Gastrocnemius medialis (tissue), 4 donors: Measurements from ENCODE around the gene ATP9A.

Experiments
- POLR2A ChIP-seq, 2 donors: fragments of 450-650 bp; IDR thresholded peaks; one replicate each; pipeline ENCODE4 v1.6.1; 2017; ENCODE audit warnings: antibody characterized with exemption in 2 of 2, mild to moderate bottlenecking in 2 of 2, moderate library complexity in 2 of 2
- TF ChIP-seq, protein P1 (sequence below), 5 experiments: fragments of 450-650 bp in 3 of 5; fragments of 200-600 bp in 2 of 5; sonication (generic) in 2 of 5; IDR thresholded peaks in 4 of 5; conservative IDR thresholded peaks in 1 of 5; 1 replicate in 4 of 5; 2 replicates in 1 of 5; pipeline ENCODE4 v1.5.1; 2016 to 2019; ENCODE audit warnings: antibody characterized with exemption in 5 of 5, mild to moderate bottlenecking in 3 of 5, moderate library complexity in 3 of 5

GRCh38 chr20:51731731-51732095 lies 36.5 kb downstream of the ATP9A start:
- TF ChIP-seq, protein P1, sequence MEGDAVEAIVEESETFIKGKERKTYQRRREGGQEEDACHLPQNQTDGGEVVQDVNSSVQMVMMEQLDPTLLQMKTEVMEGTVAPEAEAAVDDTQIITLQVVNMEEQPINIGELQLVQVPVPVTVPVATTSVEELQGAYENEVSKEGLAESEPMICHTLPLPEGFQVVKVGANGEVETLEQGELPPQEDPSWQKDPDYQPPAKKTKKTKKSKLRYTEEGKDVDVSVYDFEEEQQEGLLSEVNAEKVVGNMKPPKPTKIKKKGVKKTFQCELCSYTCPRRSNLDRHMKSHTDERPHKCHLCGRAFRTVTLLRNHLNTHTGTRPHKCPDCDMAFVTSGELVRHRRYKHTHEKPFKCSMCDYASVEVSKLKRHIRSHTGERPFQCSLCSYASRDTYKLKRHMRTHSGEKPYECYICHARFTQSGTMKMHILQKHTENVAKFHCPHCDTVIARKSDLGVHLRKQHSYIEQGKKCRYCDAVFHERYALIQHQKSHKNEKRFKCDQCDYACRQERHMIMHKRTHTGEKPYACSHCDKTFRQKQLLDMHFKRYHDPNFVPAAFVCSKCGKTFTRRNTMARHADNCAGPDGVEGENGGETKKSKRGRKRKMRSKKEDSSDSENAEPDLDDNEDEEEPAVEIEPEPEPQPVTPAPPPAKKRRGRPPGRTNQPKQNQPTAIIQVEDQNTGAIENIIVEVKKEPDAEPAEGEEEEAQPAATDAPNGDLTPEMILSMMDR (IDR thresholded peaks at IDR 0.05 in 4 of 5, conservative IDR thresholded peaks at IDR 0.05 in 1 of 5): no peak
- TF ChIP-seq POLR2A (IDR thresholded peaks at IDR 0.05): no peak
